ENCODE results near the gene MAD1L1. TPM values are rescaled to one million over a fixed set of nuclear protein-coding genes. Genes with fewer than 3 reads are reported as not detected.

The MAD1L1 gene
- total RNA-seq, 2 experiments from 2014 or later: 157 to 160 TPM

DNA sequence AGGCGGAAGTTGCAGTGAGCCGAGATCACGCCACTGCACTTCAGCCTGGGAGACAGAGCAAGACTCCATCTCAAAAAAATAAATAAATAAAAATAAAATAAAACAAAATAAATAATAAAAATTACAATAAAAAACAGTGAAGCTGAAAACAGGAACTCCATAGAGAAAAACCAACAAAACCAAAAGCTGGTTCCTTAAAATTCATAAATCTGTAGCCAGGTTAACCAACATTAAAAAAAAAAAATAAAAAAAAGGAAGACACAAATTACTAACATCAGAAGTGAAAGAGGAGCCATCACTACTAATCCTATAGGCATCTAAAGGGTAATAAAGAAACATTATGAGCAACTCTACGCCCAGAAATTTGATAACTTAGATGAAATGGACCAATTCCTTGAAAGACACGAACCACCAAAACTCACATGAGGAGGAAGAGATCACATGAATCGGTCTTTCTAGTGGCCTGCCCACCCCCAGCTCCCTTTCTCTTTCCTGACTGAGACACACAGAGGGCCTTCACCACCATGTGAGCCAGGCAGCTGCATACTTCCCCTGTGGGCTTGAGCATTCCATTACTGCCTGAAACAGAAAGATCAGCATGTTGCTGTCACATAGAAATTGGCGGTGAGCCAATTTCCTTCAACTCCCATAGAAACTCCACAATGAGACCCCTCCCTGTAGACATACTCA, 208.7 kb downstream of the MAD1L1 start:
- TF ChIP-seq CTCF (IDR thresholded peaks at IDR 0.05): no peak
- Histone ChIP-seq H3K9me3 (ENCODE audit: control insufficient read depth in 1 of 2, insufficient read depth in 1 of 2, low read length in 2 of 2) (peaks cover 16 to 30% of the 10 kb centered on the region in 2 experiments), H3K4me3 (ENCODE audit: low read length) (no peak overlapping the region), H3K27ac (ENCODE audit: low read depth in 1 of 2, low read length in 2 of 2) (no peak overlapping the region), H3K36me3 (ENCODE audit: insufficient read depth, low read length) (no peaks in the 10 kb centered on the region), H3K4me1 (ENCODE audit: insufficient read depth, low read length) (peaks cover 15% of the 10 kb centered on the region), H3K27me3 (ENCODE audit: control insufficient read depth in 1 of 2, insufficient read depth in 2 of 2, low read length in 2 of 2) (no peaks in the 10 kb centered on the region)
- Mint-ChIP-seq H3K4me3 (no peak overlapping the region), H3K9me3 (peaks cover 15% of the 10 kb centered on the region), H3K27ac (no peak overlapping the region), H3K4me1 (ENCODE audit: low read depth) (peaks cover 17% of the 10 kb centered on the region), H3K27me3 (no peaks in the 10 kb centered on the region), H3K36me3 (ENCODE audit: low read depth) (peaks cover 29% of the 10 kb centered on the region)
- DNase-seq (peak in 2 of 14 experiments; percentile 26 to 38), ATAC-seq (ENCODE audit: poor library complexity) (no peak)
- ChIA-PET POLR2A (interaction anchor here (1.2 kb wide), 1 partner anchor 330 kb away, joined by 3 read pairs; the partner anchor contains the start of gene EIF3B), CTCF (no interaction called here)
- intact Hi-C loops (cut with DNase I, micrococcal nuclease): no loop called here

GRCh38 chr7:2022737-2023250, 210.0 kb downstream of the MAD1L1 start:
- Mint-ChIP-seq H3K27ac (no peak overlapping the region), H3K4me1 (ENCODE audit: low read depth) (peaks cover 17% of the 10 kb centered on the region), H3K4me3 (no peak overlapping the region), H3K9me3 (peaks cover 12% of the 10 kb centered on the region), H3K36me3 (ENCODE audit: low read depth) (peaks cover 24% of the 10 kb centered on the region), H3K27me3 (no peaks in the 10 kb centered on the region)
- peaks cover 4 to 22% of the 10 kb centered on the region in 2 experiments for H3K9me3 ChIP-seq (ENCODE audit: control insufficient read depth in 1 of 2, insufficient read depth in 1 of 2, low read length in 2 of 2)
- no peaks in the 10 kb centered on the region for H3K27me3 ChIP-seq (ENCODE audit: control insufficient read depth in 1 of 2, insufficient read depth in 2 of 2, low read length in 2 of 2)
- intact Hi-C loops (cut with DNase I, micrococcal nuclease): no loop called here
- ChIA-PET CTCF (no interaction called here), POLR2A (interaction anchor here (1.2 kb wide), 1 partner anchor 332 kb away, joined by 3 read pairs; the partner anchor contains the start of gene EIF3B)
- H3K4me1 ChIP-seq (ENCODE audit: insufficient read depth, low read length): peaks cover 15% of the 10 kb centered on the region
- no peak for ATAC-seq (ENCODE audit: poor library complexity)
- no peaks in the 10 kb centered on the region for H3K36me3 ChIP-seq (ENCODE audit: insufficient read depth, low read length)
- no peak overlapping the region for H3K27ac ChIP-seq (ENCODE audit: low read depth in 1 of 2, low read length in 2 of 2)
- TF ChIP-seq CTCF (IDR thresholded peaks at IDR 0.05): no peak
- no peak for DNase-seq
- no peak overlapping the region for H3K4me3 ChIP-seq (ENCODE audit: low read length)

DNA sequence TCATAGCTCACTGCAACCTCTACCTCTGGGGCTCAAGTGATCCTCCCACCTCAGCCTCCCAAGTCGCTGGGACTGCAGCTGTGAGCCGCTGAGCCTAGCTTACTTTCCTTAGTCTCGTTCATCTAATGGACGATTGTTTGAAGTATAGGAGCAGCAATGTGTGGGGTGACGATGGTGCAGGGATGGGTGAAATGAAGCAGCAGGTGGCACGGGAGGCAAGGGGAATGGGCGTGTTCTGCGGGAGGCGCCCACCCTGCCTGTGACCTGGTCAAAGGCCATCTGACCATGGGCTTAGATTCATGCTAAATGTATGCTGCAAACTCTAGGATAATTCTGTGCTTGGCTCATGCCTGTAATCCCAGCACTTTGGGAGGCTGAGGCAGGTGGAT, 210.7 kb downstream of the MAD1L1 start:
- peaks cover 15% of the 10 kb centered on the region for H3K4me1 ChIP-seq (ENCODE audit: insufficient read depth, low read length)

More for the DNA sequence above, 210.7 kb downstream of the MAD1L1 start:
- H3K36me3 Mint-ChIP-seq (ENCODE audit: low read depth): peaks cover 24% of the 10 kb centered on the region
- ChIA-PET CTCF (no interaction called here), POLR2A (no interaction called here)
- TF ChIP-seq CTCF (IDR thresholded peaks at IDR 0.05): no peak
- H3K36me3 ChIP-seq (ENCODE audit: insufficient read depth, low read length): no peaks in the 10 kb centered on the region
- intact Hi-C loops (cut with DNase I, micrococcal nuclease): no loop called here
- H3K9me3 ChIP-seq (ENCODE audit: control insufficient read depth in 1 of 2, insufficient read depth in 1 of 2, low read length in 2 of 2): peaks cover 3 to 22% of the 10 kb centered on the region in 2 experiments
- DNase-seq: no peak
- H3K27ac ChIP-seq (ENCODE audit: low read depth in 1 of 2, low read length in 2 of 2): no peak overlapping the region
- no peaks in the 10 kb centered on the region for H3K27me3 ChIP-seq (ENCODE audit: control insufficient read depth in 1 of 2, insufficient read depth in 2 of 2, low read length in 2 of 2)
- H3K9me3 Mint-ChIP-seq: peaks cover 12% of the 10 kb centered on the region
- no peak overlapping the region for H3K4me3 ChIP-seq (ENCODE audit: low read length)
- ATAC-seq (ENCODE audit: poor library complexity): no peak
- H3K4me1 Mint-ChIP-seq (ENCODE audit: low read depth): peaks cover 17% of the 10 kb centered on the region
- H3K27me3 Mint-ChIP-seq: no peaks in the 10 kb centered on the region
- H3K27ac Mint-ChIP-seq: no peak overlapping the region
- no peak overlapping the region for H3K4me3 Mint-ChIP-seq
